Activated naive CD4-positive, alpha-beta T cell treated with anti-CD3 and anti-CD28 coated beads, Interleukin-2, amount 50 U/mL, for 16 hours (primary cell): ENCODE results near the gene EFCAB10.
A peak's percentile ranks its signal among the peaks of the same experiment; 100 is the strongest.

Experiments used
- DNase-seq: peaks from one replicate; pipeline ENCODE4 v3.0.0-alpha.2; 2020

The EFCAB10 gene

GRCh38 chr7:105596866-105597265 is 15.6 kb upstream of the EFCAB10 start:
- no peak for DNase-seq

- DNase-seq, result no peak
These were observed 12.7 kb upstream of the EFCAB10 start for GRCh38 chr7:105594034-105594433.

- DNase-seq, result no peak
These were observed 10.2 kb upstream of the EFCAB10 start for GRCh38 chr7:105591522-105591921.

GRCh38 chr7:105590793-105591192 is 9.5 kb upstream of the EFCAB10 start:
- no peak for DNase-seq

- peak; percentile 43 for DNase-seq
These were observed 8.2 kb upstream of the EFCAB10 start for GRCh38 chr7:105589356-105590077.

GRCh38 chr7:105587909-105588635 is 6.8 kb upstream of the EFCAB10 start:
- DNase-seq, result no peak

- no peak for DNase-seq
These were observed 4.7 kb upstream of the EFCAB10 start for GRCh38 chr7:105585850-105586500.

GRCh38 chr7:105584165-105584564 is 2.9 kb upstream of the EFCAB10 start:
- no peak for DNase-seq

GRCh38 chr7:105583061-105583460 is 1.8 kb upstream of the EFCAB10 start:
- DNase-seq, result no peak

- no peak for DNase-seq
These were observed 1.1 kb downstream of the EFCAB10 start for GRCh38 chr7:105580022-105580740.

GRCh38 chr7:105578496-105578895 is 2.8 kb downstream of the EFCAB10 start:
- no peak for DNase-seq

- no peak for DNase-seq
These were observed 4.0 kb downstream of the EFCAB10 start for GRCh38 chr7:105577251-105577650.

GRCh38 chr7:105571891-105572290 is 9.4 kb downstream of the EFCAB10 start:
- no peak for DNase-seq

GRCh38 chr7:105567821-105568220 is 13.5 kb downstream of the EFCAB10 start:
- DNase-seq, result no peak

GRCh38 chr7:105567024-105567423 is 14.3 kb downstream of the EFCAB10 start:
- DNase-seq, result no peak

- DNase-seq, result no peak
These were observed 16.1 kb downstream of the EFCAB10 start for GRCh38 chr7:105565190-105565589.

- DNase-seq, result no peak
These were observed 21.4 kb downstream of the EFCAB10 start for GRCh38 chr7:105559926-105560325.

GRCh38 chr7:105538339-105538738 is 43.0 kb downstream of the EFCAB10 start:
- no peak for DNase-seq

GRCh38 chr7:105532709-105533460 is 48.4 kb downstream of the EFCAB10 start:
- DNase-seq, result no peak

GRCh38 chr7:105531792-105532671 is 49.3 kb downstream of the EFCAB10 start, which contains the start of gene RINT1:
RINT1 (plus strand) TSS chr7:105532201; CDS start chr7:105532316, 115 bp downstream.
- peak; percentile 89 for DNase-seq

GRCh38 chr7:105530546-105530945 is 50.7 kb downstream of the EFCAB10 start:
- no peak for DNase-seq
